AG04450 (cell line): ENCODE results near the gene OGFRL1. TPM values are rescaled to one million over a fixed set of nuclear protein-coding genes. Genes with fewer than 3 reads are reported as not detected.
A peak's percentile ranks its signal among the peaks of the same experiment; 100 is the strongest.

Experiments
- CTCF ChIA-PET: fragments of 300-600, 350-600 bp; formaldehyde crosslinking; extraction: SDS; loops from one replicate; lab custom pipeline; 2022; ENCODE audit warnings: antibody characterized with exemption, inconsistent platforms; lab: Charles Lee
- POLR2A ChIA-PET: fragments of 350-600 bp; formaldehyde crosslinking; extraction: SDS; loops from one replicate; lab custom pipeline; 2021; ENCODE audit warnings: antibody characterized with exemption, inconsistent platforms; lab: Yijun Ruan, JAX
- DNase-seq: peaks from one replicate; pipeline ENCODE4 v3.0.0-alpha.2; 2011; ENCODE audit warnings: low read depth, low spot score
- H3K27ac ChIP-seq: one replicate; pipeline ENCODE4 v1.5.1; 2012; ENCODE audit warnings: low read depth, low read length, control low read depth
- H3K27me3 ChIP-seq: one replicate; pipeline ENCODE4 v1.6.0; 2012; ENCODE audit warnings: low read length; ENCODE audit not compliant: control insufficient read depth, insufficient read depth
- H3K4me3 ChIP-seq: 2 replicates; pipeline ENCODE4 v1.5.1; 2011; ENCODE audit warnings: mild to moderate bottlenecking, low read depth, low read length, control low read depth
- H3K9me3 ChIP-seq: 2 replicates; pipeline ENCODE4 v1.5.1; 2012; ENCODE audit warnings: low read length; ENCODE audit not compliant: control insufficient read depth, insufficient read depth
- CTCF ChIP-seq: IDR thresholded peaks from 2 replicates; pipeline ENCODE4 v1.5.1; 2011; ENCODE audit warnings: low read depth, low read length, control low read depth, inconsistent platforms
- polyA plus RNA-seq: library from polyadenylated mRNA; depleted of rRNA; stranded (reverse); fragments of >200 nt; gene quantifications from 2 replicates; pipeline ENCODE4 v1.2.3, GENCODE V29; 2011

The OGFRL1 gene
- polyA plus RNA-seq, 1 experiment = 16.6 TPM

GRCh38 chr6:71345476-71346333 lies 57.1 kb downstream of the OGFRL1 start:
- TF ChIP-seq CTCF = no peak
- POLR2A ChIA-PET = no interaction called here
- DNase-seq = no peak
- H3K27me3 ChIP-seq = no peaks in the 10 kb centered on the region
- H3K9me3 ChIP-seq = no peaks in the 10 kb centered on the region
- no peak overlapping the region for H3K4me3 ChIP-seq
- H3K27ac ChIP-seq = no peak overlapping the region
- CTCF ChIA-PET = interaction anchor here (0.6 to 3.8 kb wide), 2 partner anchors 56 to 155 kb away, joined by 4 to 31 read pairs; no protein-coding TSS in a partner anchor

GRCh38 chr6:71346334-71346694 lies 57.7 kb downstream of the OGFRL1 start:
- TF ChIP-seq CTCF = no peak
- CTCF ChIA-PET = interaction anchor here (3.8 kb wide), 1 partner anchor 156 kb away, joined by 31 read pairs; no protein-coding TSS in a partner anchor
- no peak overlapping the region for H3K4me3 ChIP-seq
- H3K27ac ChIP-seq = no peak overlapping the region
- POLR2A ChIA-PET = no interaction called here
- no peaks in the 10 kb centered on the region for H3K27me3 ChIP-seq
- DNase-seq = no peak
- no peaks in the 10 kb centered on the region for H3K9me3 ChIP-seq

- no peak for DNase-seq
- CTCF ChIA-PET = interaction anchor here (1.7 to 3.8 kb wide), 2 partner anchors 157 kb away, joined by 17 to 31 read pairs; no protein-coding TSS in a partner anchor
- Histone ChIP-seq H3K27me3 (no peaks in the 10 kb centered on the region), H3K4me3 (no peak overlapping the region), H3K9me3 (no peaks in the 10 kb centered on the region), H3K27ac (no peak overlapping the region)
- no peak for TF ChIP-seq CTCF
- POLR2A ChIA-PET = no interaction called here
Measured at GRCh38 chr6:71347119-71347518, 58.5 kb downstream of the OGFRL1 start.

- ChIA-PET POLR2A (no interaction called here), CTCF (interaction anchor here (1.0 to 2.9 kb wide), 2 partner anchors 61 to 157 kb away, joined by 5 to 77 read pairs; partner anchors contain the start of gene OGFRL1)
- Histone ChIP-seq H3K4me3 (no peak overlapping the region), H3K27me3 (no peaks in the 10 kb centered on the region), H3K9me3 (no peaks in the 10 kb centered on the region), H3K27ac (no peak overlapping the region)
- peak; percentile 65 for TF ChIP-seq CTCF
- no peak for DNase-seq
Measured at GRCh38 chr6:71349395-71349794, 60.8 kb downstream of the OGFRL1 start.

GRCh38 chr6:71349976-71350615 lies 61.5 kb downstream of the OGFRL1 start:
- TF ChIP-seq CTCF = no peak
- no peaks in the 10 kb centered on the region for H3K9me3 ChIP-seq
- DNase-seq = no peak
- H3K4me3 ChIP-seq = no peak overlapping the region
- no peak overlapping the region for H3K27ac ChIP-seq
- ChIA-PET CTCF (interaction anchor here (0.6 to 2.9 kb wide), 9 partner anchors 10 to 216 kb away, joined by 3 to 77 read pairs (median 4); partner anchors contain the start of gene OGFRL1), POLR2A (no interaction called here)
- no peaks in the 10 kb centered on the region for H3K27me3 ChIP-seq
